ENCODE results near the gene PRR35.
"Not testable (repeated sequence)": the region's sequence is repeated elsewhere in the genome, so short reads cannot be mapped to it uniquely, and the experiment has no call there.

Gene PRR35

DNA sequence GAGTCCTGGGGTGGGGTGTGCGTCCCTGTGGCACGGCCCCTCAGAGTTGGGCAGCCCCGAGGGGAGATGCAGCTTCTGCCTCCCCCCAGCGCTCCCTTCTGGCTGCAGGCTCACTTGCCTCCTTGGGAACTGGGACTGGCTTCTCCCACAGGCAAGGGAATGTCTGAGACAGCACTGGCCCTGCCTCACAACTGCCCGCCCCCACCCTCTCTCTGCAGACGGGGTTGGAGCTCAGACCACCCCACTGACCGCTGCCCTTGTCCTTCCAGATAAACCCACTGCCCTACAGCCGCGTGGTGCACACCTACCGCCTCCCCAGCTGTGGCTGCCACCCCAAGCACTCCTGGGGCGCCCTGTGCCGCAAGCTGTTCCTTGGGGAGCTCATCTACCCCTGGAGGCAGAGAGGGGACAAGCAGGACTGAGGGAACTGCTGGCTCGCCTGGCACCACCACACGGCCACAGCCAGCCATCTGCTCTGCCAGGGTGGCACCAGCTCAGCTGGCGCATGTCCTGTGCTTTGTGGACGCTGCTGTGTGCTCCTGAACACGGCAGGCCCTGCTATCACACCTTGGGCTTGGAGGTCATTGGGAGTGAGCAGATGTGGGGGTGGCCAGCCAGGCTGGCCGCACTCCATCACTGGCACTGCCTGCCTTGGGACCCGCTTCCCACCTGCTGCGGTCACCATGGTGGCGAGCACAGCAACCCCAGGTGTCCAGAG lies 22.6 kb downstream of the PRR35 start:
- DNase-seq, result no peak

DNA sequence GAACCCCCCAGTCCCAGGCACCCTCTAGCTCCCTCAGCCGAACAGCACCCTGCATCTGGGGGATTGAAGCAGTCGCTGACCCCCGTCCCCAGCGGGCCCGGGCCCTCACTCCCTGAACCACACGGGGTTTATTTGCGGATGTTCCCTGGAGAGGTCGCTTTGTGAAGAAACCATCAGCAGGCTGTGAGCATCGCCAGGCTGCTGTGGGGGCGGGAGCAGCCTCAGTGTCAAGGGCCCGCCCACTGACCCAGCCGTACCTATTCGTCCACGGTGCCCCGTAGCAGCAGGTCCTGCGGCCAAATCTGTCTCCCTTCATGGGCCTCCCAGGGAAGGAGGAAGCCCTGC lies 23.2 kb downstream of the PRR35 start:
- no peak for DNase-seq

DNA sequence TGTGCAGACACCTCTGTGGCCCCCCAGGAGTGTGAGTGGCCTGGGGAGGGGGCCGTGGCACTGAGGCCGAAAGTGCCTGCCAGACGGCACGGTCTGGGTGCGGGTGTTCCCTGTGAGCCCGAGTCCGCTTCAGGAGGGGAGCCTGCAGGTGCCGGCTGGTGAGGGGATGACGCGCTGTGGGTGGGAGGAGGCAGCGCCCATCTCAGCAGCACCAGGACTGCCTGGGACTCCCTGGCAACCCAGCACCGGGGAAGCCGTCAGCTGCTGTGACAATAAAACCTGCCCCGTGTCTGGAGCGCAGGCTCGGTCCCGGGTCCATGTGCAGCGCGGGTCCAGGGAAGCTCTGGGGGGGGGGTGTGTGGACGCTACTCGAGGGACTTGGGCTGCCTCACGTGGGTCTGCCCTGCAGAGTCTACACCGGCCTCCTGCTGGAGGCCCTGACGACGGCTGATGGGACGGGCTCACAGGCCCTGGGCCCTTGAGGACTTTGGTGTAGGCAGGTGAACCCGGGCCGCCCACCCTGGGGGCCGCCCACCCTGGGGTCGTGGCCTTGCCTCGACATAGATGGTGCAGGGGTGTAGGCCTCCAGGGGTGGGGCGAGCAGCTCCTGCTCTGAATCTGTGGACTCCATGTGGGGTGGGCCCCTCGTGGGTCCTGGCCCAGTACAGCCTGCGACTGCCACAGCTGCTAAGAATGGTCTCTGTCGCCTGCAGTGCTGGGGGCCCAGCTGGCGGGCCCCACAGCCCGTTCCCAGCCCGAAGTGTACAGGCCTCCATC lies 23.8 kb downstream of the PRR35 start:
- no peak for DNase-seq

DNA sequence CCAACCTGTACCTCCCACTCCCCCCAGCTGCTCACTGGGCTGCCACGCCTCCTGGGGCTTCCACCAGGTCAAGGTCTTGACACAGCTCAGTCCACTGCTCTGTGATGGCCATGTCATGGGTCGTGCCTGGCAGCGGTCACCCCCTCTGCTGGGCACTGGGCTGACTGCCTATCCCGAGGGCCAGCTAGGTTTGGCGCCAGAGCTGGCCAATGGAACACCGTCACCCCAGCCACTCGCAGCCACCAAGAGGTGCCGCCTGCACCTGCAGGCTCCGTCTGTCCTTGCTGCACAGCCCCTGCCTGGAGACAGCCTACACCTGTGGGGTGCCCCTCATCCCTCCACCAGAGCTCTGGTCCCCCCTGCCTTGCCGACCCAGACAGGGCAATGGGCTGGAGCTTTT lies 25.2 kb downstream of the PRR35 start:
- no peak for DNase-seq

DNA sequence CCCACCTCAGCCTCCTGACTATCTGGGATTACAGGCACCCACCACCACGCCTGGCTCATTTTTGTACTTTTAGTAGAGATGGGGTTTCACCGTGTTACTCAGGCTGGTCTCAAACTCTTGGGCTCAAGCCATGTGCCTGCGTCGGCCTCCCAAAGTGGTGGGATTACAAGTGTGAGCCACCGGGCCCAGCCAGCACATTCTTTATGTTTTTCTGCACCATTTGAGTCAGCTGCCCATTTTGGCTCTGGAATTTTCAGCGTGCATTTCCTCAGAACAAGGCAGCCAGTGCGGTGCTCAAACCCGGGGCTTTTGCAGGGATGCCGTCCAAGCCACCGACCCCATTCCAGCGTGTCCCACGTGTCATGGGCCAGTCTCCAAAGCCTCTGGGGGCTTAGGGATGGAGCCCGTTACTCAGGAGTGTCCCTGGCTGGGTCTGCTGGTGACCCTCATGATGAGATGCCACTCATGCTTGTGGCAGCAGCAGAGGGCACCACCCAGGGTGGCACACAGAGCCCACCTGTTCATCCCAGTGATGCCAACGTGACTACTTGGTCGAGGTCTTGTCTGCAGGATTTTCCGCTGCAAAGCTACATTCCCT lies 26.0 kb downstream of the PRR35 start:
- DNase-seq, result no peak

DNA sequence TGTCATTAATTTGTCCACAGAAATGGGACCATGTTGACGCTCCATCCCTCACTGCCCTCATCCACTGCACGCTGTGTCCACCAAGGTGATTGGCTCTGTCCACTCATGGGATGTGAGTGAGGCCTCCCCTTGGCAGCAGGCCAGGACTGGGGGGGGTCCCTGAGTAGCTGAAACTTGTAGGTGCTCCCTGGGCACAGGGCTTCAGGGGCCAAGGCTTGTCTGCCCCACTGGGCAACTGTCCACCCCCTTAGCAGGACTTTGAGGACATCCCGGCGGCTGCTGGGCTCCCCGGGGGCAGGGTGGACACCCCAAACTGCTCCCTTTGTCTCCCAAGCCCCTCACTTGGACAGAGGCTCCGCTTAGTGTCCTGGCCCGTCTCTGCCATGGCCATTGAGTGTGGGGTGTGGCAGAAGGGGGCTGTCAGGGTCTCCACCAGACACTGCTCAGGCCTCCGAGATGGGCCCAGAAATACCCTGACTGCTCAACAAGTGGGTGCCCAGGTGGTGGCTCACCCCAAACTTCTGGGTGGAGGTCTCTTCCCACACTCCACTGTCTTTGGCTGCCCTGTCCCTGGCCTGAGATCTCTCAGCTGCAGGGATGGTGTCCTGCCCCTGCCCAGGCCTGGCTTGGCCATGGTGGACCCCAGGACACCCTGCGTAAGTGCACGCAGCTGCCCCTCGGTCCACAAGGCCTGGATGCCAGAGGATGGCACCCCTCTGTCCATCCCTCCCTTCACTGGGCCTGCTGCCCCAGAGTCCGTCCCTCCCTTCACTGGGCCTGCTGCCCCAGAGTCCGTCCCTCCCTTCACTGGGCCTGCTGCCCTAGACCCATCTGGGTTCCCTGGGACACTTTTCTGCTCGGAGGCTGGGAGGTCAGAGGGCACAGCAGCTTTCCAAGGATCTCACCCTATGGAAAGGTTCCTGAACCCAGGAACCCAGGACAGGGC lies 26.7 kb downstream of the PRR35 start:
- no peak for DNase-seq

DNA sequence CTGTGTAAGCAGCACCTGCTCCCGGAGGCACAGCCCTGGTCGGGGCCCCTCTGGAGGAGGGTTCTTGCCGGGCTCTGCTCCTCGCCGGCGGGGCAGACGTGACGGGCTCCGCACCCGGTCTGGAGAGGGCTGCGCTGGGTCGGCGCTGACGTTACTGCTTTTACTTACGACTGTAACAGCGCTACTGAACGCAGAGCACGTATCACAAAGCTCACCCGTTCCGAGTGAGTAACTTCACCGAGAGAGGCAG lies 28.4 kb downstream of the PRR35 start:
- DNase-seq, result no peak

DNA sequence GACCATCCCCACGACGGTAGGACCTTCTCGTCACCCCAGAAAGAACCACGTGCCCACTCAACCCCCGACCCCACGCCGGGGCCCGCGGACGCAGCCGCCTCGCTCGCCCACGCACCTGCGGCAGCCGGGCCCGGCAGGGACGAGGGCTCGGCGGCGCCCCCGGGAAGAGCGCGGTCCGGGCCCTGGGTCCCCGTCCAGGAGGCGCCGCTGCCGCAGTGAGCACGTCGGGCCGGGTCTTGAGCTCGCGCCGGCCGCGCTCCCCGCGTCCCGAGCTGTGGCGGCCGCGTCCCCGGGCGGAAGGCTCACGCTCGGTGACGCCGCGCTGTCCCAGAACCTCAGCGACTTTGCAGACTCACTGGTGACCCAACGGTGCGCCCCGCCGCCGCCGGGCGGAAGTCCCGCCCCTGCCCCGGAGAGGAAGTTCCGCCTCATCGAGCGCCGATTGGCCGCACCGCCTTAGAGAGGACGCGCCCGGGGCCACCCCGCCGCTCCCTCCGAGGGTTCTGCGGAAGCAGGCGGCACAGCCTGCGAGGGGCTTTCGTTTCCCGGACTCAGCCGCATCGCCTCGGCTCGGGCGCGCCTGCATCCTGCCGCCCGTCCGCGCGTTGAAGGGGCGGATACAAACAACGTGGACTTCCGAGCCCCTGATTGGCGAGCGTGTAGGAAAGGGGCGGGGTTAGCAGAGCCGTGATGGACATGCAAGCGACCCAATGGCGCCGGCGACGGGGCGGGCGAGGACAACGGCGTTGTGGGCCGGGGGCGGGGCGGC lies 28.9 kb downstream of the PRR35 start:
- peak; percentile 99 for DNase-seq

DNA sequence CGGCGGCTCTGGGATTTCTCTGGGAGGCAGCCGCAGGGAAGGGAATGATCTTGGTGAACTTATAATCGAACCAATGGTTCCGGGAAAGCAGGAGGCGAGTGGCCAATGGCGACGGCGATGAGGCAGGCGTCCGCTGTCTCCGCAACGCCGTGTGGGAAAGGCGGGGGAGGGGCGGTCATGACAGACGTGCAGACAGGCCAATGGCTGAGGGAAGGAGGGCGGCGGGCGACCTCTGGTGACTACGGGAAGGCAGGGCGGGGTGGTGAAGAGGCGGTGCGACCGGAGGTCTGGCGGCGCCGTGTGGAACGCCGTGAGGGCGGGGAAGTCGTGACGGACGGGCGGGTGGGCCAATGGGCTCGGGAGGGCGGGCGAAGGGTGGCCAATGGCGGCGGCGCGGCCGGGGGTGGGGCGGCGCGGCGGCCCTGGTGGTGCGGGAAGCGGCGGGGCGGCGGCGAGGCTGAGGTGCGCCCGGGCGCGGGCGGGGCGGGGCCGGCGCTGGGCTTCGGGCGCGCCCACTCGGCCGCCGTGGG lies 29.5 kb downstream of the PRR35 start, which contains the start of gene RAB40C:
RAB40C (plus strand) TSS at position 409 of the 530 bp plus-strand sequence. CDS start 226 bp downstream, outside the sequence.
- peak; percentile 99 for DNase-seq

DNA sequence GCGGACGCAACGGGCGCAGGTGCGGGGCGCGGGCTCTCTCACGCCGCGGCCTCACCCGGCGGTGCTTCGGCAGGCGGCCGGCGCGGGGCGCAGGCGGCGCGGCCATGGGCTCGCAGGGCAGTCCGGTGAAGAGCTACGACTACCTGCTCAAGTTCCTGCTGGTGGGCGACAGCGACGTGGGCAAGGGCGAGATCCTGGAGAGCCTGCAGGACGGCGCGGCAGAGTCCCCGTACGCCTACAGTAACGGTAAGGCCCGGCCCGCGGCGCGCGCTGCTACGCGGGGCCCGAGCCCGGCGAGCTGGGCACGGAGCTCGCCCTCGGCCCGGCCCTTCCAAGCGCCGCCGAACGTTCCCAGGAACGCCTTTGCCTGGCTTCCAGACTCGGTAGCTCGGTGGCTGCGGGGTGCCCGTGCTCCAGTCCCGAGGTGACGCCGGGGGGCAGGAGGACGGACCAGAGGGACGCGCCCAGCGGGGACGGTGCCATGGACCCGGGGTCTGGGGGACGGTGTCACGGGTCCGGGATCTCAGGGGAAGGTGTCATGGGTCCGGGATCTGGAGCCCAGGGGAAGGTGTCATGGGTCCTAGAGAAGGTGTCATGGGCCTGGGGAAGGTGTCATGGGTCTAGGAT lies 30.1 kb downstream of the PRR35 start:
- no peak for DNase-seq

DNA sequence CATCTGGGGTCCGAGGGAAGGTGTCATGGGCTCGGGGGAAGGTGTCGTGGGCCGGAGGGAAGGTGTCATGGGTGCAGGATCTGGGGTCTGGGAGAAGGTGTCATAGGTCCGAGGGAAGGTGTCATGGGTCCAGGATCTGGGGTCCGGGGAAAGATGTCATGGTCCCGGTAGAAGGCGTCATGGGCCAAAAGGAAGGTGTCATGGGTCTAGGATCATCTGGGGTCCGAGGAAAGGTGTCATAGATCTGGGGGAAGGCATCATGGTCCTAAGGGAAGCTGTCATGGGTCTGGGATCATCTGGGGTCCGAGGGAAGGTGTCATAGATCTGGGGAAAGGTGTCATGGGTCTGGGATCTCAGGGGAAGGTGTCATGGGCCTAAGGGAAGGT lies 30.6 kb downstream of the PRR35 start:
- no peak for DNase-seq

DNA sequence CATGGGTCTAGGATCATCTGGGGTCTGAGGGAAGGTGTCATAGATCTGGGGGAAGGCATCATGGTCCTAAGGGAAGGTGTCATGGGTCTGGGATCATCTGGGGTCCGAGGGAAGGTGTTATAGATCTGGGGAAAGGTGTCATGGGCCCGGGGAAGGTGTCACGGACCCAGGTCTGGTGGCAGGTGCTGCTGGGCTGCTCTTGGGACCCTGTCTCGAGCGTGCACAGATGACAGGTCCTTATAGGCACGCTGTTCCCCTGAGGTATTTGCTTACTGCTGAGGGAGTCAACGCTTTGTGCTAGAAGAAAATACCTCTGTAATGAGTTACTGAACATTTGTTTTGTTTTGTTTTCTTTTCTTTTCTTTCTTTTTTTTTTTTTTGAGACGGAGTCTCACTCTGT lies 31.0 kb downstream of the PRR35 start:
- no peak for DNase-seq

DNA sequence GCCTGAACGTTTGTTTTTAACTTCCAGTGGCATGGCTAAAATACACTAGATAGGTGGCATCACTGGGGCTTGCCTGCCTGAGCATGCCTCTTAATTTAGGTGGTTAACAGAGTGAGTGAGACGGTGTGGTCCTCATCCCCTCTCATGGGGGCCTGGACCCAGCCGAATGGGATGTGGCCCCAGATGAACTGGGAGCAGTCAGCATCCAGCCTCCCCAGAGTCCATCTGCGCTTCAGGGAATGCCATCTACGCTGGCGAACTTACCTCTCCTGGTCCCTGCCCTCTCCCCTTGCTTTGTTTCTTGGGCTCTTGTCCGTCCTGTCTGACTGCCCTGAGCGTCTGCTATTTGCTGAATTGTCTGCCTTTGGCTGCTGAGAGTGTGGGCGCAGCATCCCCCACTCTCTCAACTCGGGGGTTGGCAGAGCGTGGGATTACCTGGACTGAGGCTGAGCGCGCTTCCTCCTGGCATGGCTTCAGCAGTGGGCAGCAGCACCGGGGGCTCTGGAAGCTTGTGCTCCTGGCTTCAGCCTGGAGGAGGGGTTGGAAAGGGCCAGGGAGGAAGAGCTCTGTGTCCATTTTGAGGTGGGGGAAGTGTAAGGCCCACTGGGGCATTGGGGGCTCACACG lies 31.8 kb downstream of the PRR35 start:
- DNase-seq, result no peak

DNA sequence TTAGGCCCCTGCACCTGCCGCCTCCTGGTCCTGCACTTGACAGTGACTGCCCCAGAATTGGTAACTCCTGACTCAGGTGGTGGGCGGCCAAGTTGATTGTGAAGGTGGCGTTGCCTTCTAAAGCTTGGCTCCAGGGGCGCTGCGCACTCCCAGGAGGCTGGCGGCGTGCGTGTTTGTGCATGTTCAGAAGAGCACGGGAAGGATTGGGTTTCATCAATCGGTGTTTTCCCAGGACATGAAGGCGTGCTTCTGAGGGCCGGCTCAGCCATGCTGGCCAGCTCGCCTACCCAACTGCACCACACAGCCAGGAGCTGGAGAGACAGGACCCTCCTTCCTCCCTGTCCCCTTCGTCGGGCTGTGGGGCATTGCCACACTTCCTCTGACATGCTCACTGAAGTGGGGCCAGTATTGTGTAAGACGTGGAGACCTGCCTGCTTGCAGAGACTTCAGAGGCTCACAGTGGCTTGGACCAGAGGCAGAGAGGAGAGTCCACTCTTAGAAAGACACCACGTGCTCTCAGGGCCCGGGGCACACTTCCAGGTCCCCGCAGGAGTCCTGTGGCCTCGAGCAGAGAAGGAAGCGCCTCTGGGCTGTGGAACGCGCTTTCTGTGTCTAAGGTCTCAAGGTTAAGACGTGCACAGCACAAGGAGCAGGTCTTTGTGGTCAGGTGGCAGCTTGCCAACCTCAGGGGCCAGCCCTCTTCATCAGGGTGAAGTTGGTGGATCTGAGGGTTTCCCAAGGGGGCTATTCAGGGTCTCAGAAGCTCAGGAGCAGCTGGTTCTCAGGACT lies 32.5 kb downstream of the PRR35 start:
- peak; percentile 32 for DNase-seq

DNA sequence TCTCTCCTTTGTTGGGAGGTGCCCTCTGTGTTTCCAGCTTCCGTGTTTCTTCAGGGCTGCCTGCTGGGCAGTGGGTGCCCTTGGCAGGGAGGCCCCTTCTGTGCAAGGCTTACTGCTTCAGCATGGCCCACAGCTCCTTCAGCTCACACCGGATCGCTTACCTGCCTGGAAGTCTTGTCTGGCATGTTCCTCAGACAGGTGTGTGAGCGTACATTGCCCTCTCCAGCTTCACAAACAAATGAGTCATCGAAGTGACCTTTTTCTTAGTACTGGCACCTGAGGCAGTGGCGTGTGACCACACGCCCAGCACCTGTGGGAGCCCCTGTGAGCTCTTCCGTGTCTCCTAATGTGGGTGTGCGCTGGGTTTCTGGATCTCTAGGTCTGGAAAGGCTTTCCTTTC lies 33.2 kb downstream of the PRR35 start:
- no peak for DNase-seq

DNA sequence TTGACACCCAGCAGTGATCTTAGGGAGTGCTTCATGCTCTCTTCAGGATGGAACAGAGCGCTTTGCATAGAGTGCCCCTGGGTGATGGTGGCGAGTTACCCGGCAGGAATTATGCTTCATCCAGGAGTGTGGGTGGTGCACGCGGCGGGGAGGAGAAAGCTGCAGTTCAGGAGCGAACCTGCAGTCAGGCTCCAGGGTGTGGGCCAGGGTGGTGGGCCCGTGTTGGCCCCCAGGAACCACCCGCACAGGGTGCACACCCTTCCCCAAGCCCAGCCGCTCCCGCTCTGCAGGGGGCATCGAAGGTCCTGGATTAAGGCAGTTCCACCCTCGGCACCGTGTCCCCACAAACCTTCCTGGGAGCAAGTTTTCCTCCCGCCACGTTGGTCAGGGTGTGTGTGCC lies 33.6 kb downstream of the PRR35 start:
- no peak for DNase-seq

DNA sequence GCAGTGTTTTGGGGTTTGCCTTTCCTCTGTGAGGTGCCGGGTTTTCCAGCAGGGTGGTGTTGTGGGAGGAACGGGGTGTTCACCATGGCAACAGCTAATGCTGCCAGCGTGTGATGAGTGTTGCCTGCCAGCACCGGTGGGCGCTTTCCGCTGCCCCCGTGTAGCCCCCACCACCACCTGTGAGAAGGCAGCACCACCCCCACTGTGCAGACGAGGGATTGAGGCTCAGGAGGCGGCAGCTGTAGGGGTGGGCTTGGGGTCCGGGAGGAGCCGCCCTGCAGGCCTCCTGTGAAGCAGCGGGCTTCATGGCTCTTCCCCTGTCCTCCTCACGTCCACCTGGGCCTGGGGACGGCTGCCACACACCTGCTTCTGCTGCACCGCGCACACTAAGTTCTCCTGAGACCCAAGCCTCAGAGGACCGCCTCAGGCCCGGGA lies 34.9 kb downstream of the PRR35 start:
- no peak for DNase-seq

DNA sequence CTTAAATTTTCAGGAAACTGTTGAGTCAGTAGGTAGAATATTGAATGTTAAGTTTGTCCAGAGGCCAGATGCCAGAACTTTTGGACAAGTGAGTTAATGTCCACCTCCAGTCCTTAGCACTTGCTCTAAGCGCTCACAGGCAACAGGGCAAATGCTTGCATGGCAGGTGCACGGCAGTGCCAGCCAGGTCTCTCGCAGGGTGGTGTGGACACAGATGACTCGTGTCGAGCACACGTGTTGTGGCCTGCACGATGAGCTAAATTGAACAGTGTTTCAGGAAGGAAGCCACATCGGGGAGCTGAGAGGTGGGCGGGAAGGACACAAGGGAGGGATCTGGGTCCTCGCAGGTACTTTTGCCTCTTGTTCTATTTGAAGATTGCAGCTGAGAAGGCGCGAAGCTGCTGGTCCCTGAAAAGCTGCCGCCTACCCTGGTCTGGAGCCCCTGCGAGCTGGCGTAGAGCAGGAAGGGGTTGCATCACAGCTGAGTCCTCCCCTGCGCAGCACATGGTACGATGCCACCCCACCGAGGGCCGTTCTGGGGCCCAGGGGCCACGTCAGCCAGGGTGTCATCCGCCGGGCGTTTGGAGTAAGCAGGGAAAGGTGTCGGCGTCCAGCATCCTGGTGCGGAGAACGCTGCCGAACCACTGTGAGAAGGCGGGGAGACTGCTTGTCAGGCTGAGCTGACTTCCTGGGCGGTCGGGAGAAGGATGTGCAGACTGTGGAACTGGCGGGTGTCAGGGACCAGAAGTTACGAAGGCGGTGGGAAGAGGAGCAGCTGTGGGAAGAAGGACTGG lies 35.9 kb downstream of the PRR35 start:
- DNase-seq, result no peak

DNA sequence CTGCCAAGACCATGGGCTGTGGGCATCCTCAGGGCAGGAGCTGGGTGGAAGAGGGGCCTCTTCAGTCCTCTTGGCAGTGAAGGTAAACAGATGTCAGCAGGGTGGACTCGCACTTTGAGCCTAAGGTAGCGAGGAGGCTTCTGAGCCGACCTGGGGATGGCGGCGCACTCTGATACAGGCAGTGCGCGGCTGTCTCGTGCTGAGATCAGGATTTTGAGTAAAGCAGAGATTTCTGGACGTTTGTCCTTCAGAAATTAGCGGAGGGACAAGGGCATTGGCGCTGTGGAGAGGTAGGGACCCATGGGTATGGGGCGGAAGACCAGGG lies 36.5 kb downstream of the PRR35 start:
- DNase-seq, result no peak

DNA sequence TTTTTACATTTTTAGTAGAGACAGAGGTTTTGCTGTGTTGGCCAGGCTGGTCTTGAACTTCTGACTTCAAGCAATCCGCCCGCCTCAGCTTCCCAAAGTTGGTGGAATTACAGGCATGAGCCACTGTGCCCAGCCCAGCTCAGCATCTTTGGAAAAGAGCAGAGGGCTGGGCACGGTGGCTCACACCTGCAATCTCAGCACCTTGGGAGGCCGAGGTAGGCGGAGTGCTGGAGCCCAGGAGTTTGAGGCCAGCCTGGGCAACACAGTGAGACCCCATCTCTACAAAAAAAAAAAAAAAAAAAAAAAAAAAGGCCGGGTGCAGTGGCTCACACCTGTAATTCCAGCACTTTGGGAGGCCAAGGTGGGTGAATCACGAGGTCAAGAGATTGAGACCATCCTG lies 37.5 kb downstream of the PRR35 start:
- DNase-seq, result not testable (repeated sequence)

All from activated CD4-positive, CD25-positive, alpha-beta regulatory T cell treated with anti-CD3 and anti-CD28 coated beads, Interleukin-2, amount 50 U/mL, for 72 hours (primary cell).